ENCODE data around the gene KRTAP9-6.

- TF ChIP-seq CTCF (conservative IDR thresholded peaks at IDR 0.05) (no peak), ZFX (IDR thresholded peaks at IDR 0.05) (no peak)
Observed at GRCh38 chr17:41287050-41287449, 21.9 kb downstream of the KRTAP9-6 start.

Data from C4-2B (cell line).